ENCODE measurements around the gene CGAS.
"Not testable (repeated sequence)": the region's sequence is repeated elsewhere in the genome, so short reads cannot be mapped to it uniquely, and the experiment has no call there.

CGAS gene

DNA sequence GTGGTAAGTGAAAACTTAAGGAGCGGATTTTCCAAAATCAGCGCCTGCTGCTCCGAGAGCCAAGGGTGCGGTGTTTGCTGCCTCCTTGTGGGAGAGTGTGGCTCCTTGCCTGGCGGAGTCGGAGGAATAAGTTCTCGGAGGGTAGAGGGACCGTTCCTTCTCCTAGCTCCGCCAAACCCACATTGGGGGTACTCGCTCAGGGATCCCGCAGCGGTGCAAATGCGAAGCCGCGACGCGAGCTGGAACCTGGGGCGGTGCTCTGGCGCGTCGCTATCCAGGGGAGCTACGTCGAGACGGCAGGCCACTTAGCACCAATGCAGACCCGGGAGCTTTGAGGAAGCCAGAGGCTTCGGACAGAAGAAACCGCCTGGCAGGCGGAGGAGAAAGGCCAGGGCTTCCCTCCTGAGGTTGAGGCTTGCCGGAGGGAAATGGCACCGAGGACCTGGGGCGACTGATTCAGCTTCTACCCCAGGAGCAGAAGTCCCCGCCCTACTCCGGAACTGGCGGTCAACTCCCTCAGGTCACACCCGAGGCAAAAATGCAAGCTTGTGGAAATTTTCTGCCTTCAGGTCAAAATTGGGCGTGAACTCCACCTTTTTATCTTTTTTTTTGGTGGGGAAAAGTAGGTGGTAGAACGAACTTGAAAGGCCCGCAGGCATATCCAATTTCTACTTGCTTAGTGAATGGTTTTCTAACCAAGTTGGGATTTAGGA is 63.1 kb downstream of the CGAS start:
- no peaks in the 10 kb centered on the region for H3K9me3 ChIP-seq (ENCODE audit: control extremely low read depth in 1 of 5, control insufficient read depth in 4 of 5, insufficient read depth in 2 of 5, low read depth in 1 of 5, low read length in 4 of 5)
- POLR2A ChIA-PET: no interaction called here
- no peaks in the 10 kb centered on the region for H3K36me3 ChIP-seq (ENCODE audit: control insufficient read depth in 4 of 4, insufficient read depth in 4 of 4, low read length in 3 of 4)
- WGBS (ENCODE audit: insufficient coverage): under 1% methylated on average over 35 of the region's 38 CpGs
- CTCF ChIA-PET: interaction anchor here (0.9 to 1.5 kb wide), 5 partner anchors 12 to 80 kb away, joined by 3 to 4 read pairs (median 3); partner anchors contain the start of gene MTO1
- peak; percentile 39 to 65 (median 49) for DNase-seq
- peaks cover 0 to 18% (median 9%) of the 10 kb centered on the region in 4 experiments for H3K4me1 ChIP-seq (ENCODE audit: control extremely low read depth in 1 of 4, control insufficient read depth in 4 of 4, insufficient read depth in 4 of 4, low read length in 3 of 4)
- peak overlapping the region; percentile 63 to 84 (median 64) for H3K4me3 ChIP-seq (ENCODE audit: control insufficient read depth in 1 of 7, extremely low read depth in 1 of 7, insufficient read depth in 4 of 7, low read depth in 2 of 7, low read length in 6 of 7)
- peak overlapping the region in 1 of 2 experiments; percentile 57 for H3K27ac ChIP-seq (ENCODE audit: insufficient read depth in 1 of 2, low read depth in 1 of 2, low read length in 2 of 2, poor library complexity in 1 of 2, severe bottlenecking in 2 of 2)
- H3K27me3 ChIP-seq (replicated peaks in 2 of 5; ENCODE audit: control insufficient read depth in 4 of 5, insufficient read depth in 5 of 5, low read length in 4 of 5): no peaks in the 10 kb centered on the region

DNA sequence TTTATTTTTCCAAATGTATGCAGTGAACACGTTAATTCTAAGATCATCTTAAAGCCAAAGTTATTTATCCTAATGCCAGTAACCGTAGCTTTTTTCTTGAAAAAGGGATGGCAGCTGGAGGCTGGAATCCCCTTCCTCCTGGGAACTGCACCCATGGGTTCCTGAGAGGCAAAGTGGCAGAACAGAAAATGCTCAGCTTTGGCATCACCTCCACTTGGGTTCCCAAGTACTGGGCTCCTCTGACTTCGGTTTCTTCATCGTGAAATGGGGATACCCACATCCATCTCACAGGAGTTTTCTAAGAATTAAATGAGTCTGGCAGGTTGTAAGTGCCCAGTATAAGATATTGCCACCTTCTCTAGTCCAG is 63.7 kb downstream of the CGAS start:
- Histone ChIP-seq H3K4me1 (ENCODE audit: control extremely low read depth in 1 of 4, control insufficient read depth in 4 of 4, insufficient read depth in 4 of 4, low read length in 3 of 4) (peaks cover 0 to 18% (median 9%) of the 10 kb centered on the region in 4 experiments), H3K27ac (ENCODE audit: insufficient read depth in 1 of 2, low read depth in 1 of 2, low read length in 2 of 2, poor library complexity in 1 of 2, severe bottlenecking in 2 of 2) (no peak overlapping the region), H3K27me3 (replicated peaks in 2 of 5; ENCODE audit: control insufficient read depth in 4 of 5, insufficient read depth in 5 of 5, low read length in 4 of 5) (no peaks in the 10 kb centered on the region), H3K4me3 (ENCODE audit: control insufficient read depth in 1 of 7, extremely low read depth in 1 of 7, insufficient read depth in 4 of 7, low read depth in 2 of 7, low read length in 6 of 7) (peak overlapping the region in 6 of 7 experiments; percentile 63 to 84 (median 69)), H3K9me3 (ENCODE audit: control extremely low read depth in 1 of 5, control insufficient read depth in 4 of 5, insufficient read depth in 2 of 5, low read depth in 1 of 5, low read length in 4 of 5) (no peaks in the 10 kb centered on the region), H3K36me3 (ENCODE audit: control insufficient read depth in 4 of 4, insufficient read depth in 4 of 4, low read length in 3 of 4) (no peaks in the 10 kb centered on the region)
- no peak for DNase-seq
- ChIA-PET CTCF (interaction anchor here (0.6 to 1.5 kb wide), 4 partner anchors 12 to 73 kb away, joined by 3 to 4 read pairs (median 3); partner anchors contain the start of gene MTO1), POLR2A (no interaction called here)
- WGBS (ENCODE audit: insufficient coverage): 89% methylated on average over 2 of the region's 4 CpGs

DNA sequence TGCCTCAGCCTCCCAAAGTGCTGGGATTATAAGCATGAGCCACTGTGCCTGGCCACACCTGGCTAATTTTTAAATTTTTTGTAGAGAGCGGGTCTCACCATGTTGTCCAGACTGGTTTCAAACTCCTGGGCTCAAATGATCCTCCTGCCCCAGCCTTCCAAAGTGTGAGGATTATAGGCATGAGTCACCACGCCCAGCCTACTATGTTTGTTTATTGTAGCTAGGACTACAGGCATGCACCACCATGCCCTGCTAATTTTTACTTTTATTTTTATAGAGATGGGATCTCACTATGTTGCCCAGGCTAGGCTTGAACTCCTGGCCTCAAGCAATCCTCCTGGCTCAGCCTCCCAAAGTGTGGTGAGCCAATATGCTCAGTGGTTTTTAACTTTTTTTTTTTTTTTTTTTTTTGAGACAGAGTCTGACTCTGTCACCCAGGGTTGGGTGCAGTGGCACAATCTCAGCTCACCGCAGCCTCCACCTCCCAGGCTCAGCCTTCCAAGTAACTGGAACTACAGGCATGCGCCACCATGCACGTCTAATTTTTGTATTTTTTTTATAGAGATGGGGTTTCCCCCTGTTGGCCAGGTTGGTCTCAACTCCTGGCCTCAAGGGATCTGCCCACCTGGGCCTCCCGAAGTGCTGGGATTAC is 69.5 kb downstream of the CGAS start:
- H3K4me1 ChIP-seq (ENCODE audit: control extremely low read depth in 1 of 4, control insufficient read depth in 4 of 4, insufficient read depth in 4 of 4, low read length in 3 of 4): no peaks in the 10 kb centered on the region
- H3K9me3 ChIP-seq (ENCODE audit: control extremely low read depth in 1 of 5, control insufficient read depth in 4 of 5, insufficient read depth in 2 of 5, low read depth in 1 of 5, low read length in 4 of 5): no peaks in the 10 kb centered on the region
- 100% methylated on average over 3 of the region's 6 CpGs for WGBS (ENCODE audit: insufficient coverage)
- H3K36me3 ChIP-seq (ENCODE audit: control insufficient read depth in 4 of 4, insufficient read depth in 4 of 4, low read length in 3 of 4): no peaks in the 10 kb centered on the region
- ChIA-PET POLR2A (no interaction called here), CTCF (no interaction called here)
- no peaks in the 10 kb centered on the region for H3K27me3 ChIP-seq (replicated peaks in 2 of 5; ENCODE audit: control insufficient read depth in 4 of 5, insufficient read depth in 5 of 5, low read length in 4 of 5)
- H3K27ac ChIP-seq (ENCODE audit: insufficient read depth in 1 of 2, low read depth in 1 of 2, low read length in 2 of 2, poor library complexity in 1 of 2, severe bottlenecking in 2 of 2): no peak overlapping the region
- H3K4me3 ChIP-seq (ENCODE audit: control insufficient read depth in 1 of 7, extremely low read depth in 1 of 7, insufficient read depth in 4 of 7, low read depth in 2 of 7, low read length in 6 of 7): no peak overlapping the region
- no peak for DNase-seq

DNA sequence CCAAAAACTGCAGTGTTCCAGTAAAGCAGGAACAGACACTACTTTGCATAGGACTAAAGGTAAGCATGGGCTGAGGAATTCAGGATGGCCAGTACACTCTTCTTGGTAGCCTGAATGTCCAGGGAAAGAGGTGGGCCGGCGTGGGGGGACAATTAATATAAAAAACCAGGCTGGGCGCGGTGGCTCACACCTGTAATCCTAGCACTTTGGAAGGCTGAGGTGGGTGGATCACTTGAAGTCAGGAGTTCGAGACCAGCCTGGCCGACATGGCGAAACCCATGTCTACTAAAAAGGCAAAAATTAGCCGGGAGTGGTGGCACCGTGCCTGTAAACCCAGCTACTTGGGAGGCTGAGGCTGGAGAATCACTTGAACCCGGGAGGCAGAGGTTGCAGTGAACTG is 70.6 kb downstream of the CGAS start:
- DNase-seq; H3K36me3 ChIP-seq (ENCODE audit: control insufficient read depth in 4 of 4, insufficient read depth in 4 of 4, low read length in 3 of 4); POLR2A ChIA-PET; H3K27ac ChIP-seq (ENCODE audit: insufficient read depth in 1 of 2, low read depth in 1 of 2, low read length in 2 of 2, poor library complexity in 1 of 2, severe bottlenecking in 2 of 2); H3K4me3 ChIP-seq (ENCODE audit: control insufficient read depth in 1 of 7, extremely low read depth in 1 of 7, insufficient read depth in 4 of 7, low read depth in 2 of 7, low read length in 6 of 7); H3K9me3 ChIP-seq (ENCODE audit: control extremely low read depth in 1 of 5, control insufficient read depth in 4 of 5, insufficient read depth in 2 of 5, low read depth in 1 of 5, low read length in 4 of 5); H3K4me1 ChIP-seq (ENCODE audit: control extremely low read depth in 1 of 4, control insufficient read depth in 4 of 4, insufficient read depth in 4 of 4, low read length in 3 of 4); H3K27me3 ChIP-seq (replicated peaks in 2 of 5; ENCODE audit: control insufficient read depth in 4 of 5, insufficient read depth in 5 of 5, low read length in 4 of 5): not testable (repeated sequence)
- CTCF ChIA-PET: interaction anchor here (0.6 kb wide), 1 partner anchor 43 kb away, joined by 3 read pairs; no protein-coding TSS in a partner anchor
- WGBS (ENCODE audit: insufficient coverage): no CpG with 5 or more reads among the region's 10 CpGs

DNA sequence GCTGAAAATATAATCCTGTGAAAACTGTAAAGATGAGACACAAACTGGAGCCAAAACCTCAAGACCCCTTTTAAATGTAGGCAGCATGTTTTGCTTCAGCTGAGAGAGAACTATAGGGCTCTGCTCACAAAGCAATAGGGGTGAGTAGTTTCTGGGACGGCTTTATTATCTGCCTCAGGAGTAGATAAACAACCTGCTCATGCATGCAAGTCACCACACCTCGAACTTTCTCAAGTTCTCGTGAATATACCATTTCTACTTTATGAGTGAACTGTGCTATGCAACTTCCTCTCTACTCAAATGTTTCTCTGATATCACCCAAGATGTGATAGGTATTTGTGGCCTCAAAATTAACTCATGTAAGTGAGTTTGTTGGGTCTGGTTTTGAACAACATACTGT is 74.9 kb downstream of the CGAS start:
- H3K4me1 ChIP-seq (ENCODE audit: control extremely low read depth in 1 of 4, control insufficient read depth in 4 of 4, insufficient read depth in 4 of 4, low read length in 3 of 4): no peaks in the 10 kb centered on the region
- H3K9me3 ChIP-seq (ENCODE audit: control extremely low read depth in 1 of 5, control insufficient read depth in 4 of 5, insufficient read depth in 2 of 5, low read depth in 1 of 5, low read length in 4 of 5): peaks cover 0 to 4% (median 4%) of the 10 kb centered on the region in 5 experiments
- no CpG with 5 or more reads among the region's 3 CpGs for WGBS (ENCODE audit: insufficient coverage)
- no peak overlapping the region for H3K4me3 ChIP-seq (ENCODE audit: control insufficient read depth in 1 of 7, extremely low read depth in 1 of 7, insufficient read depth in 4 of 7, low read depth in 2 of 7, low read length in 6 of 7)
- no peak overlapping the region for H3K27ac ChIP-seq (ENCODE audit: insufficient read depth in 1 of 2, low read depth in 1 of 2, low read length in 2 of 2, poor library complexity in 1 of 2, severe bottlenecking in 2 of 2)
- no peaks in the 10 kb centered on the region for H3K36me3 ChIP-seq (ENCODE audit: control insufficient read depth in 4 of 4, insufficient read depth in 4 of 4, low read length in 3 of 4)
- CTCF ChIA-PET: interaction anchor here (0.6 to 1.7 kb wide), 2 partner anchors 11 to 56 kb away, joined by 3 read pairs; no protein-coding TSS in a partner anchor
- no peak for DNase-seq
- H3K27me3 ChIP-seq (replicated peaks in 2 of 5; ENCODE audit: control insufficient read depth in 4 of 5, insufficient read depth in 5 of 5, low read length in 4 of 5): no peaks in the 10 kb centered on the region
- POLR2A ChIA-PET: no interaction called here

DNA sequence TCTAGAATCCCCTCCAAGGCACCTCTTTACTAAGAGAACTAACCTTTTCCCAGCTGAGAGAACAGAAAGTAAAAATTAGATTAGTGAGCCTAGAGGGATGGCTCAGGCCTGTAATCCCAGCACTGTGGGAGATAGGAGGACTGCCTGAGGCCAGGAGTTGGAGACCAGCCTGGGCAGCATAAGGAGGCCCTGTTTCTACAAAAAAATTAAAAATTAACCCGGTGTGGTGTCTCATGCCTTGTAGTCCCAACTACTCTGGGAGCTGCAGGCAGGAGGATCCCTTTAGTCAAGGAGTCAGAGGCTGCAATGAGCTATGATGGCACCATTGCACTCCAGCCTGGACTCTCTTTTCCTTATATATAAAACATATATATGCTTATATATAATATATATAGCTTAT is 76.9 kb downstream of the CGAS start:
- Histone ChIP-seq H3K36me3 (ENCODE audit: control insufficient read depth in 4 of 4, insufficient read depth in 4 of 4, low read length in 3 of 4) (no peaks in the 10 kb centered on the region), H3K9me3 (ENCODE audit: control extremely low read depth in 1 of 5, control insufficient read depth in 4 of 5, insufficient read depth in 2 of 5, low read depth in 1 of 5, low read length in 4 of 5) (peaks cover 0 to 16% (median 5%) of the 10 kb centered on the region in 5 experiments), H3K27me3 (replicated peaks in 2 of 5; ENCODE audit: control insufficient read depth in 4 of 5, insufficient read depth in 5 of 5, low read length in 4 of 5) (no peaks in the 10 kb centered on the region), H3K4me3 (ENCODE audit: control insufficient read depth in 1 of 7, extremely low read depth in 1 of 7, insufficient read depth in 4 of 7, low read depth in 2 of 7, low read length in 6 of 7) (no peak overlapping the region), H3K27ac (ENCODE audit: insufficient read depth in 1 of 2, low read depth in 1 of 2, low read length in 2 of 2, poor library complexity in 1 of 2, severe bottlenecking in 2 of 2) (no peak overlapping the region), H3K4me1 (ENCODE audit: control extremely low read depth in 1 of 4, control insufficient read depth in 4 of 4, insufficient read depth in 4 of 4, low read length in 3 of 4) (no peaks in the 10 kb centered on the region)
- 100% methylated on average over 1 of the region's 1 CpG for WGBS (ENCODE audit: insufficient coverage)
- no peak for DNase-seq
- CTCF ChIA-PET: no interaction called here
- POLR2A ChIA-PET: no interaction called here

Measured in common myeloid progenitor, CD34-positive (primary cell).